ENCODE results near the gene CLMN. TPM values are rescaled to one million over a fixed set of nuclear protein-coding genes. Genes with fewer than 3 reads are reported as not detected.
"Not testable (repeated sequence)": the region's sequence is repeated elsewhere in the genome, so short reads cannot be mapped to it uniquely, and the experiment has no call there.

Gene CLMN
- total RNA-seq, 4 donors from 2014 or later: 3.8 to 10.0 (median 5.3) TPM

DNA sequence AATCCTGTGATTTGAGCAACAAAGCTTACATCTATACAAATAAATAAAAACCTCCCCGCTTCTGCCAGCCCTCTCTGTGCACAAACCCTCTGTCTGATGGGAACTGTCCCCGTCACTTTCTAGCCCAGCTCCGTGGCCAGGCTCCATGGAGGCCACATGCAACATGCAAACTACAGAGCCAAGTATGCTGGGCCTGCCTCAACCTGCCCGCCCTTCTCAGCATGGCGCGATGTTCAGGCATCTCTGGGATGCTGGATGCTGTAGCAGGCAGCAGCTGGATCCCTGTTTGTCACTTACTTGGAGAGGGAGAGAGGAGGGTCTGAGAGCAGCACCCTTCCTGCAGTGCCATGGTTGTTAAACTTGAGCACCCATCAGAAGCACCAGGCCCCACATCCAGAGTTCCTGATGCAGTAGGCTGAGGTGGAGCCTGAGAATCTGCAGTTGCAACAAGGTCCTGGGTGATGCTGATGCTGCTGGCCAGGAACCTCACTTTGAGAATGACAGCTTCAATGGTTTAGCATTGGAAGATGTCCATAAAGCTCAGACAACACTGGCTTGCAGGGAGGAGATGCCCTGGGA is 32.4 kb downstream of the CLMN start:
- no peaks in the 10 kb centered on the region for H3K9me3 ChIP-seq
- peaks cover 10% of the 10 kb centered on the region for H3K27me3 ChIP-seq
- no peak for TF ChIP-seq POLR2A (IDR thresholded peaks at IDR 0.05)
- TF ChIP-seq POLR2AphosphoS5 (IDR thresholded peaks at IDR 0.05): no peak
- peaks cover 0 to 28% (median 10%) of the 10 kb centered on the region in 3 donors for H3K4me1 ChIP-seq
- 76 to 89% methylated on average over 3 of the region's 6 CpGs for whole genome bisulfite sequencing, 2 donors (ENCODE audit: low coverage in 1 of 2)
- H3K36me3 ChIP-seq: no peaks in the 10 kb centered on the region
- ATAC-seq: no peak
- H3K27ac ChIP-seq: no peak overlapping the region
- H3K4me3 ChIP-seq: no peak overlapping the region

DNA sequence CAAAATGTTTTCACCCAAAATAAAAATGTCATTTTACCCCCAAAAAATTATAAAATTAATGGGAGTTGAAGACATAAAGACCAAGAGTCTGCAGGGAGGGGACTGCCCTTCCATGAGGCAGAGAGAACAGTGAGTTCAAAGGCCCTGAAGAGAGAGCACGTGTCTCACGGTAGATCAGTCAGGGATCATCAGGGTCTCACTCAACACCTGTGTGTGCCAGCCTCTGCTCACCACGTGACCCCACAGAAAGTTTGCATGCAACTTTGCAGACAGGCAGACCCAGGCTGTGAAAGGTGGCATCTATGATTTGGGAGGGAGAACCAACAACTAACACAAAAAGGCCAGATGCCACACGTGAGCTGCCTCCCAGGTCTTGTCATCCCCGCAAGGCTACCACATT is 33.1 kb downstream of the CLMN start:
- no peak for ATAC-seq
- Histone ChIP-seq H3K27me3 (peaks cover 10% of the 10 kb centered on the region), H3K4me3 (no peak overlapping the region), H3K4me1 (peaks cover 0 to 25% (median 10%) of the 10 kb centered on the region in 3 donors), H3K27ac (no peak overlapping the region), H3K36me3 (no peaks in the 10 kb centered on the region), H3K9me3 (no peaks in the 10 kb centered on the region)
- WGBS, 2 donors (ENCODE audit: low coverage in 1 of 2): 76 to 100% methylated on average over 3 of the region's 5 CpGs
- TF ChIP-seq, protein P1, sequence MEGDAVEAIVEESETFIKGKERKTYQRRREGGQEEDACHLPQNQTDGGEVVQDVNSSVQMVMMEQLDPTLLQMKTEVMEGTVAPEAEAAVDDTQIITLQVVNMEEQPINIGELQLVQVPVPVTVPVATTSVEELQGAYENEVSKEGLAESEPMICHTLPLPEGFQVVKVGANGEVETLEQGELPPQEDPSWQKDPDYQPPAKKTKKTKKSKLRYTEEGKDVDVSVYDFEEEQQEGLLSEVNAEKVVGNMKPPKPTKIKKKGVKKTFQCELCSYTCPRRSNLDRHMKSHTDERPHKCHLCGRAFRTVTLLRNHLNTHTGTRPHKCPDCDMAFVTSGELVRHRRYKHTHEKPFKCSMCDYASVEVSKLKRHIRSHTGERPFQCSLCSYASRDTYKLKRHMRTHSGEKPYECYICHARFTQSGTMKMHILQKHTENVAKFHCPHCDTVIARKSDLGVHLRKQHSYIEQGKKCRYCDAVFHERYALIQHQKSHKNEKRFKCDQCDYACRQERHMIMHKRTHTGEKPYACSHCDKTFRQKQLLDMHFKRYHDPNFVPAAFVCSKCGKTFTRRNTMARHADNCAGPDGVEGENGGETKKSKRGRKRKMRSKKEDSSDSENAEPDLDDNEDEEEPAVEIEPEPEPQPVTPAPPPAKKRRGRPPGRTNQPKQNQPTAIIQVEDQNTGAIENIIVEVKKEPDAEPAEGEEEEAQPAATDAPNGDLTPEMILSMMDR (IDR thresholded peaks at IDR 0.05): no peak
- TF ChIP-seq EP300 (IDR thresholded peaks at IDR 0.05) (no peak), POLR2A (IDR thresholded peaks at IDR 0.05) (no peak)

DNA sequence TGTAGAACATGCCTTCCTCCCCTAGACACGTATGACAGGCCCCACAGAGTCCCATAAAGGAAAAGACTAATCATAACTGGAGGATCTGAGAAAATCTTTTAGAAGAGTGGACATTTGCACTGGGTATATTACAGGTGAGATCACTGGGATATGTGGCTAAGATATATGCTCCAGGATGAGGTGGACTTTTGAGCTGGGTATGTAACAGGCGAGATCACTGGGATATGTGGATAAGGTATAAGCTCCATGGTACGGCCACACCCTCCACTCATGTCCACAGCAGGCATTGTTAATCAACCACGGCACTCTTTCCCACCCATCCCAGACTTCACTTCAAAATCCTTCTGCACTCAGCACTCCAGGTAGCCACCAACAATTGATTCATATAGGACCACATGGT is 34.1 kb downstream of the CLMN start:
- Histone ChIP-seq H3K27ac (no peak overlapping the region), H3K27me3 (peaks cover 7% of the 10 kb centered on the region), H3K36me3 (no peaks in the 10 kb centered on the region), H3K4me1 (peaks cover 0 to 14% (median 0%) of the 10 kb centered on the region in 3 donors), H3K9me3 (no peaks in the 10 kb centered on the region), H3K4me3 (no peak overlapping the region)
- WGBS, 2 donors (ENCODE audit: low coverage in 1 of 2): 74 to 78% methylated on average over 3 to 4 of the region's 4 CpGs
- TF ChIP-seq, protein P1 (IDR thresholded peaks at IDR 0.05): no peak
- TF ChIP-seq POLR2A (IDR thresholded peaks at IDR 0.05) (no peak), EP300 (IDR thresholded peaks at IDR 0.05) (no peak), POLR2AphosphoS5 (IDR thresholded peaks at IDR 0.05) (no peak)
- no peak for ATAC-seq

DNA sequence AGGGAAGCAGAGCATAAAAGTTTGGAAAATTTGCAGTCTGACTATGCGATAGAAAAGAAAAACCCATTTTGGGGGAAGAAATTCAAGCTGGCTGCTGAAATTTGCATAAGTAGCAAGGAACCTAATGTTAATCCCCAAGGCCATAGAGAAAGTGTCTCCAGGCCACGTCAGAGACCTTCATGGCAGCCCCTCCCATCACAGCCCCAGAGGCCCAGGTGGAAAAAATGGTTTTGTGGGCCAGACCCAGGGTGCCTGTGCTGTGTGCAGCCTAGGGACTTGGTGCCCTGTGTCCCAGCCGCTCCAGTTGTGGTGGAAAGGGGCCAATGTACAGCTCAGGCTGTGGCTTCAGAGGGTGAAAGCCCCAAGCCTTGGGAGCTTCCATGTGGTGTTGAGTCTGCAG is 35.9 kb downstream of the CLMN start:
- not testable (repeated sequence) for H3K4me1 ChIP-seq, ATAC-seq, H3K9me3 ChIP-seq, H3K36me3 ChIP-seq, H3K27me3 ChIP-seq, H3K27ac ChIP-seq, H3K4me3 ChIP-seq
- WGBS, 2 donors (ENCODE audit: low coverage in 1 of 2): 93% methylated on average over 3 of the region's 3 CpGs; no CpG with 5 or more reads in 1 of the 2 donors

DNA sequence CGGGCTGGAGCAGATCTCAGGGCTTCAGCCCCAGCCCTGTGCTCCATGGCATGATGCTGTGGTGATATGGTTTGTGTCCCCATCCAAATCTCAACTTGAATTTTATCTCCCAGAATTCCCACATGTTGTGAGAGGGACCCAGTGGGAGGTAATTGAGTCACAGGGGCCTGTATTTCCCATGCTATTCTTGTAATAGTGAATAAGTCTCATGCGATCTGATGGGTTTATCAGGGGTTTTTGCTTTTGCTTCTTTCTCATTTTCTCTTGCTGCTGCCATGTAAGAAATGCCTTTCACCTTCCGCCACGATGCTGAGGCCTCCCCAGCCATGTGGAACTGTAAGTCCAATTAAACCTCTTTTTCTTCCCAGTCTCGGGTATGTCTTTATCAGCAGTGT is 36.7 kb downstream of the CLMN start:
- H3K9me3 ChIP-seq, H3K27me3 ChIP-seq, H3K27ac ChIP-seq, H3K4me3 ChIP-seq, H3K4me1 ChIP-seq, H3K36me3 ChIP-seq, ATAC-seq: not testable (repeated sequence)
- 73 to 77% methylated on average over 3 of the region's 5 CpGs for WGBS, 2 donors (ENCODE audit: low coverage in 1 of 2)

DNA sequence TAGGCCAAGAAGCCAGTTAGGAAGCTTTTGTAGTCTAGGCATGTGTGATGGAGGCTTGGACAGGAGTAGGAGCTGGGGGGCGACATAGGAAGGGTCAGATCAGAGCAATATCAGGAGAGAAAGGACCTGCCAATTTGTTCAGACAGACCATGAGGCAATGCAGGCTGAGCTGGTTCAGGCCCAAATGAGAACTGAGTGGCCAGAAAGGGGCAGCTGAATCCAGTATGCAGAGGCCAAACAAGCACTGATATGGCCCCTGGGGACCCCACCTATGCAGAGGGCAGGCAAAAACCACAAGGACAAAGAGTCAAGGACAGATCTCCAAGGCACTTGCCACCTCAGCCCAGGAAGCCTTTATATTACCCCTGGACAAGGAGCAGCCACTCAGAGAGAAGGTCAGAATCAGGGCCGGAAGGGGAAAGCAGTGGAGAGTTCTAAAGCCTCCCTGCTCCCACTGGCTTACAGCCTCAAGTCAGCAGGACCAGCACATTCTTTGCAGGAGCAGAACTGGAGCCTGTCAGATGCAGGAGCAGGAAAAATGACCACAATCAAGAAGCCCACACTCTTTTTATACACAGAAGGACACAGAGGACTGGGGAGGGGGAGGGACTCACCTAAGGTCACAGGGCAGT is 37.2 kb downstream of the CLMN start:
- H3K36me3 ChIP-seq: no peaks in the 10 kb centered on the region
- TF ChIP-seq POLR2A (IDR thresholded peaks at IDR 0.05) (no peak), POLR2AphosphoS5 (IDR thresholded peaks at IDR 0.05) (no peak), EP300 (IDR thresholded peaks at IDR 0.05) (no peak)
- TF ChIP-seq, protein P1 (IDR thresholded peaks at IDR 0.05): no peak
- peak overlapping the region in 1 of 4 donors; percentile 4 for H3K27ac ChIP-seq
- H3K4me3 ChIP-seq: no peak overlapping the region
- H3K27me3 ChIP-seq: peaks cover 1% of the 10 kb centered on the region
- ATAC-seq: no peak
- 35% methylated on average over 2 of the region's 2 CpGs; no CpG with 5 or more reads in 1 of the 2 donors for WGBS, 2 donors (ENCODE audit: low coverage in 1 of 2)
- no peaks in the 10 kb centered on the region for H3K9me3 ChIP-seq
- H3K4me1 ChIP-seq: peaks cover 0 to 8% (median 0%) of the 10 kb centered on the region in 3 donors

Measured in gastroesophageal sphincter (tissue), 4 donors.